Pancreas (tissue), 10 donors: Measurements from ENCODE around the gene FNDC3A. TPM values are rescaled to one million over a fixed set of nuclear protein-coding genes. Genes with fewer than 3 reads are reported as not detected.
"Not testable (repeated sequence)": the region's sequence is repeated elsewhere in the genome, so short reads cannot be mapped to it uniquely, and the experiment has no call there.

ENCODE experiments used
- ATAC-seq, 4 donors: fragments of 200-7000 bp; cut with Tn5 transposase; one replicate each; pipeline versions ENCODE4 v1.8.0 to v1.9.1; 2020; ENCODE audit warnings: mild to moderate bottlenecking in 4 of 4, moderate library complexity in 4 of 4
- DNase-seq, 6 donors: peaks; one replicate each; pipeline ENCODE4 v3.0.0-alpha.2; 2020
- FAIRE-seq: peaks from 2 replicates; lab custom pipeline; 2012; peaks lifted over from hg19 to GRCh38; lab: Jason Lieb, UNC
- H3K27ac ChIP-seq, 4 donors: fragments of 200-600 bp; sonication (generic); 1 replicate in 3 of 4; 2 replicates in 1 of 4; pipeline versions ENCODE4 v1.5.0 to v1.8.0; 2020
- H3K27me3 ChIP-seq, 4 donors: fragments of 200-600 bp; one replicate each; pipeline ENCODE4 v1.8.0; 2021
- H3K36me3 ChIP-seq, 3 donors: fragments of 200-600 bp; sonication (generic) in 1 of 3; one replicate each; pipeline versions ENCODE4 v1.5.0 to v1.8.0; 2020 to 2021
- H3K4me1 ChIP-seq, 3 donors: fragments of 200-600 bp; one replicate each; pipeline ENCODE4 v1.8.0; 2021
- H3K4me3 ChIP-seq, 4 donors: fragments of 200-600 bp; sonication (generic) in 2 of 4; one replicate each; pipeline versions ENCODE4 v1.5.0 to v1.8.0; 2020 to 2021
- H3K9me3 ChIP-seq, 4 donors: fragments of 200-600 bp; one replicate each; pipeline ENCODE4 v1.8.0; 2021
- WGBS, 2 donors: extraction: QIAGEN DNeasy Blood & Tissue Kit; methylation state at CpG; one replicate each; pipeline ENCODE4 v1.1.7; 2013; 5-methylcytosine and 5-hydroxymethylcytosine counted together
- intact Hi-C, 3 donors: fragments of 100-400 bp; cut with DNase I; formaldehyde crosslinking; loops; one replicate each; pipeline versions ENCODE4 v1.11.1 to v1.14.2; 2022
- polyA plus RNA-seq, 2 donors: library from polyadenylated mRNA; stranded (reverse); fragments of 200-250 nt; gene quantifications; one replicate each; pipeline ENCODE4 v1.2.3, GENCODE V29; 2013
- total RNA-seq, 6 donors: library from RNA; stranded (reverse); fragmentation: NEBNext Ultra II Directional in 4 of 6; extraction: Animal tissue kit (Norgen Biotek cat#: 25700) in 4 of 6; gene quantifications; one replicate each; pipeline versions ENCODE4 v1.2.1 to v1.2.4, GENCODE V29; 2021 to 2023
- TF ChIP-seq, protein P1 (sequence below), 4 donors: fragments of 200-600 bp; sonication (generic) in 3 of 4; IDR thresholded peaks; one replicate each; pipeline versions ENCODE4 v1.5.0 to v1.8.0; 2021; ENCODE audit warnings: antibody characterized with exemption in 4 of 4
- donor health status: healthy with polysubstance abuse.
- donor health status: DM: no; HTN: no; CAD: no; lungs with moderate emphysema.
- donor health status: DM: no; HTN: no; CAD: no.
- donor health status: control.
- donor health status: control.
- donor health status: Bipolar disorder and iron deficiency.
- donor health status: DM: yes; HTN: yes; CAD: no.
- donor health status: DM: no; HTN: no; CAD: no.
- donor health status: DM: no; HTN: no; CAD: no.
- donor health status: DM: yes; HTN: yes; CAD: no.

FNDC3A gene
- total and polyA plus RNA-seq, 8 donors: 22.4 to 65.5 (median 47.2) TPM

DNA sequence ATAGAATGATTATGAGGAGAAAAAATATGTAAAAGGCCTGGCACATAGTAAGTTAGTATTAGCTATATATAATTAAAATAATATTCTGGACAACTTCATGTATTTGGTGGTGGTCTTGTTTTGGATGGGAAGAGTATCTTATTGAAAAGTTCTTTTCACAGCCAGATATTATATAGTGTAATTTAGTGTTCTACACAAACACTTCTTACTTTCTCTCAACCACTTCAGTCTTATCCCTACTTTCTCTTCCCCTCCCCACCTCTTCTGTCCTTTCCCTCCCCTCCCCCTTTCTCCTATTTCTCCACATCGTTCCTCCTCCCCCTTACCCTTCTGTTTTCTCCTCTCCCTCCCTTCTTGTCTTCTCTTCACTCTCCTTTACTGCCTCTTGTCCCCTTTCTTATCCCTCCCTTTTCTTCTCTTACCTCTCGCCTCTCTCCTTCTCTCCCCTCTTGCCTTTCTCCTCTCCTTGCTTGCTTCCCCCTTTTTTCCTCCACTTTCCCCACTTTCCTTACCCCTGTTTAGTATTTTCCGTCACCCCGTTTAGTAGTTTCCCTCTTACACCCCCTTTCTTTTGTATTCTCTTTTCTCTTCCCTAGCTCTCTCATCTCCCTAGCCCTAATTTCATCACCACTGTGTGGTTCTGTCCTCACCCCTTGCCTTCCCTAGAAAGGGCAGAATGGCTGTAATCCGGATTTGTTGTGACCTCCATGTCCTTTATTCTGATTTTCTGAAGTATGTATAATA lies 137.2 kb downstream of the FNDC3A start:
- peaks cover 6 to 33% (median 22%) of the 10 kb centered on the region in 3 donors for H3K4me1 ChIP-seq
- TF ChIP-seq, protein P1, sequence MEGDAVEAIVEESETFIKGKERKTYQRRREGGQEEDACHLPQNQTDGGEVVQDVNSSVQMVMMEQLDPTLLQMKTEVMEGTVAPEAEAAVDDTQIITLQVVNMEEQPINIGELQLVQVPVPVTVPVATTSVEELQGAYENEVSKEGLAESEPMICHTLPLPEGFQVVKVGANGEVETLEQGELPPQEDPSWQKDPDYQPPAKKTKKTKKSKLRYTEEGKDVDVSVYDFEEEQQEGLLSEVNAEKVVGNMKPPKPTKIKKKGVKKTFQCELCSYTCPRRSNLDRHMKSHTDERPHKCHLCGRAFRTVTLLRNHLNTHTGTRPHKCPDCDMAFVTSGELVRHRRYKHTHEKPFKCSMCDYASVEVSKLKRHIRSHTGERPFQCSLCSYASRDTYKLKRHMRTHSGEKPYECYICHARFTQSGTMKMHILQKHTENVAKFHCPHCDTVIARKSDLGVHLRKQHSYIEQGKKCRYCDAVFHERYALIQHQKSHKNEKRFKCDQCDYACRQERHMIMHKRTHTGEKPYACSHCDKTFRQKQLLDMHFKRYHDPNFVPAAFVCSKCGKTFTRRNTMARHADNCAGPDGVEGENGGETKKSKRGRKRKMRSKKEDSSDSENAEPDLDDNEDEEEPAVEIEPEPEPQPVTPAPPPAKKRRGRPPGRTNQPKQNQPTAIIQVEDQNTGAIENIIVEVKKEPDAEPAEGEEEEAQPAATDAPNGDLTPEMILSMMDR (IDR thresholded peaks at IDR 0.05): no peak
- intact Hi-C loops: no loop called here
- H3K27me3 ChIP-seq: no peaks in the 10 kb centered on the region
- H3K36me3 ChIP-seq: peaks cover 0 to 20% (median 10%) of the 10 kb centered on the region in 3 donors
- ATAC-seq (no peak), DNase-seq (no peak), FAIRE-seq (no peak)
- H3K4me3 ChIP-seq: no peak overlapping the region
- no peaks in the 10 kb centered on the region for H3K9me3 ChIP-seq
- WGBS, 2 donors: 49 to 58% methylated on average over 5 of the region's 5 CpGs
- peak overlapping the region in 1 of 4 donors; percentile 44 for H3K27ac ChIP-seq

DNA sequence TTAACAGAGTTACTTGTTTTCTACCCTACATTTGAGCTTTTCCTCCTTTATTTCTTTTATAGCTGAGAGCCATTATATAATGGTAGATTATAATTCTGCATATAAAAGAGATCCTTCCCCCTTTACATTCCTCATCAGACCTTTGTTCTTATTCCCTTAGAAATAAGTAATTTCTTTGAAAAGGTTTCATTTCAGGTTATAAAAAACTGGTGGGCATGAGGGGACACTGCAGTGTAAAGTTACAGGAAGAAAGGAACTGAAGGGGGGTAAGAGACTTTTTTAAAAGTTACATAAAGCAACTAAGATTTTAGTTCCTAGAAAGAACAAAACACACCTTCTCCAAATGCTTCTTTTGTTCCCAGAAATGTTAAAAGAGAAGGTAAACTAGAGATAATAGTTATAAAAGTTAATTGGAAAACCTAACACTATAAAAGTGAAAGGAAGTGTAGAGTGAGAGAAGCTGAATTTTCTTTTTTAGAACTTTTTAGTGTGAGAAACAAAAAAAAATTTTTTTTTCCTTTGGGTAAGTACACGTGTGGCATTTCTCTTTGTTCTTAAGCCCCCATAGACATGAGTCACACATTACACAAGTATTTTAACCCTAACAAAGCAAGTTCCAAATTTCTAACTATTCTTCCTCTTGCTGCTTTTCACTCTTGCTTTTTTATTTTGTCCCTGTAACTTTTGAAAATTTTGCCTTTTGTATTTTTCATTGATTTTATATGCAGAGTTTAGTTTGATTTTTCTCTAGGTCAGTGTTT lies 138.0 kb downstream of the FNDC3A start:
- Histone ChIP-seq H3K4me3 (no peak overlapping the region), H3K27me3 (no peaks in the 10 kb centered on the region), H3K9me3 (no peaks in the 10 kb centered on the region), H3K36me3 (peaks cover 0 to 27% (median 16%) of the 10 kb centered on the region in 3 donors), H3K4me1 (peaks cover 6 to 33% (median 22%) of the 10 kb centered on the region in 3 donors), H3K27ac (peak overlapping the region in 1 of 4 donors; percentile 44)
- ATAC-seq: peak in 2 of 4 donors; percentile 28 to 50
- TF ChIP-seq, protein P1 (IDR thresholded peaks at IDR 0.05): no peak
- WGBS, 2 donors: 10 to 12% methylated on average over 1 of the region's 1 CpG
- no peak for DNase-seq
- intact Hi-C loops: no loop called here
- FAIRE-seq: no peak

DNA sequence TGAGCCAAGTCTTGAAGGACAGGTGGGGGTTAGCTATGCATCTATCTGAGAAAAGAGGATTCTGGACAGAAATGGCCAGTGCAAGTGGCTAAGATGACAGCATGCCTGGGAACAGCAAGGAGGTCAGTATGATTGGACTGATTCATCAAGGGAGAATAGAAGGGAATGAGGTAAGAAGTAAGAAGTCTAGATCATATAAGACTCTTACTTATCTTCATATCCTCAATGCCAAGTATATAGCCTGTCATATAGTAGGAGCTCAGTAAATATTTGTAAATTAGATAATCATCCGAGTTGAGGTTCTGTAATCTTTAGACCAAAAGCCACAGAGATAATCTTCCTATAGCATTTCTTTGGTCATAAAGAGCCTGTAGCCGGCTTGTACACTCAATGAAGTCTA lies 141.2 kb downstream of the FNDC3A start:
- TF ChIP-seq, protein P1 (IDR thresholded peaks at IDR 0.05): no peak
- FAIRE-seq (no peak), DNase-seq (no peak), ATAC-seq (no peak)
- Histone ChIP-seq H3K4me3 (no peak overlapping the region), H3K27me3 (no peaks in the 10 kb centered on the region), H3K4me1 (peaks cover 3 to 23% (median 22%) of the 10 kb centered on the region in 3 donors), H3K9me3 (no peaks in the 10 kb centered on the region), H3K36me3 (peaks cover 0 to 39% (median 16%) of the 10 kb centered on the region in 3 donors), H3K27ac (no peak overlapping the region)
- 66 to 68% methylated on average over 2 of the region's 2 CpGs for WGBS, 2 donors
- intact Hi-C loops: no loop called here

DNA sequence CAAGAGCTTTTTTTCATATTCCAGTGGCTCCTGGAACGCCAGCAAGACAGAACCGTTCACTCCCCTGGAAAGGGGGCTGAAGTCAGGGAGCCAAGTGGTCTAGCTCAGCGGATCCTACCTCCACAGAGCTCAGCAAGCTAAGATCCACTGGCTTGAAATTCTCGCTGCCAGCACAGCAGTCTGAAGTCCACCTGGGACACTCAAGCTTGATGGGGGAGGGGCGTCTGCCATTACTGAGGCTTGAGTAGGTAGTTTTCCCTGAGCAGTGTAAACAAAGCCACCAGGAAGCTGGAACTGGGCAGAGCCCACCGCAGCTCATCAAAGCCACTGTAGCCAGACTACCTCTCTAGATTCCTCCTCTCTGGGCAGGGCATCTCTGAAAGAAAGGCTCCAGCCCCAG lies 142.7 kb downstream of the FNDC3A start:
- H3K27me3 ChIP-seq, FAIRE-seq, H3K4me3 ChIP-seq, H3K4me1 ChIP-seq, intact Hi-C loops, H3K9me3 ChIP-seq, H3K27ac ChIP-seq, ATAC-seq: not testable (repeated sequence)
- 94 to 95% methylated on average over 6 of the region's 6 CpGs for WGBS, 2 donors
- peak in 1 of 6 donors; percentile 21 for DNase-seq
- peaks cover 0 to 39% (median 16%) of the 10 kb centered on the region in 3 donors for H3K36me3 ChIP-seq

DNA sequence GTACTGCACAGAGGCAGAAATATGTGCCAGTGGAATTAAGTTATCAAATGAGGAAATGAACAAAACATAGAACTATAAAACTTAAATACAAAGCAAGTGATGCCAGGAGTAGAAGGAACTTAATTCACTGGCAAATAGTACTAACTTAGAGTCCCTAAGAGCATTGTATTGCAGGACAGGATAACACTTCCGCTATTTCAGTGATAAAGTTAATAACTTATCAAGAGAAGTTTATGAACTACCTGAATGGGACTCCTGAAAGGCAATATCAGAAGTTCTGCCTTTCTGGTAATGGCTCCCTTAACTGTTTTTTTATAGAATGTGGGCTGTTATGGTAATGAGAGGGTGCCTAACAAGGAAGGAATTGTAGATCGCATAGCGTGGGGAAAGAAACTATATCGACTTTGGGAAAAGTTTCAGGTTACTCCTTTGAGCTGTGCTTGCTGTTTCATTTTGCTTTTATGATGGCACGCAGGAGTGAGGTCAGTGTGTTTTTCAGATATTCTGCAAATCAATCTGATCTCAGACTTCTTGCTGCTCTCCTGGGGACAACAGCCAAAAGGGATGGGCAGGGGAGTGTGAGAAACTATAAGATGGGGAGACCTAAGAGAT lies 149.1 kb downstream of the FNDC3A start:
- DNase-seq: no peak
- TF ChIP-seq, protein P1 (IDR thresholded peaks at IDR 0.05): no peak
- peak; percentile 5 for FAIRE-seq
- no peak overlapping the region for H3K4me3 ChIP-seq
- H3K9me3 ChIP-seq: no peaks in the 10 kb centered on the region
- WGBS, 2 donors: 48 to 50% methylated on average over 5 of the region's 5 CpGs
- H3K27ac ChIP-seq: peak overlapping the region in 1 of 4 donors; percentile 33
- intact Hi-C loops: no loop called here
- peaks cover 0 to under 1% (median 0%) of the 10 kb centered on the region in 3 donors for H3K36me3 ChIP-seq
- peak; percentile 49 to 59 (median 53) for ATAC-seq
- no peaks in the 10 kb centered on the region for H3K27me3 ChIP-seq
- peaks cover 0 to 9% (median 0%) of the 10 kb centered on the region in 3 donors for H3K4me1 ChIP-seq
